ENCODE results near the gene PCDHB16.
"Not testable (repeated sequence)": the region's sequence is repeated elsewhere in the genome, so short reads cannot be mapped to it uniquely, and the experiment has no call there.

The PCDHB16 gene

DNA sequence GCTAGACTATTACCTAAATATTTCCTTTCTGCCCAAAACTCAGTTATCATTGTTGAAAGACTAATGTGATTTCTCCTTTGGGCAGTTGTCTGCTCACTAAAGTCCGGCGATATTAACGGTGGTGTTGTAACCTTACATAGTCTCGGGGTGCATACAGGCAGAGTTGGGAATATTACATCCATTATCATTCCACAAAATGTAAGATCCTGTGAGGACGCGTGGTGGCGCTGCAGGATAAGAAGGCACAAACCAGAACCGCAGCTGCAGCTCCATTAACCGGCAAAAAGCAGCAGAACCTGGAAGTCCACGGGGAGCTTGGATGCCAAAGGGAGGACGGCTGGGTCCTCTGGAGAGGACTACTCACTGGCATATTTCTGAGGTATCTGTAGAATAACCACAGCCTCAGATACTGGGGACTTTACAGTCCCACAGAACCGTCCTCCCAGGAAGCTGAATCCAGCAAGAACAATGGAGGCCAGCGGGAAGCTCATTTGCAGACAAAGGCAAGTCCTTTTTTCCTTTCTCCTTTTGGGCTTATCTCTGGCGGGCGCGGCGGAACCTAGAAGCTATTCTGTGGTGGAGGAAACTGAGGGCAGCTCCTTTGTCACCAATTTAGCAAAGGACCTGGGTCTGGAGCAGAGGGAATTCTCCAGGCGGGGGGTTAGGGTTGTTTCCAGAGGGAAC lies 31.6 kb downstream of the PCDHB16 start, which contains the start of gene PCDHB13:
TSS of gene PCDHB13 (plus strand) at position 264 of the 684 bp plus-strand sequence. CDS start at position 469, 205 bp downstream.
- H2BK120ac ChIP-seq (ENCODE audit: insufficient read depth, low read length, poor library complexity); H2AFZ ChIP-seq (ENCODE audit: insufficient read depth, low read length, poor library complexity); H3K4me1 ChIP-seq (ENCODE audit: control insufficient read depth in 1 of 2, insufficient read depth in 2 of 2, low read length in 2 of 2); H3K18ac ChIP-seq (ENCODE audit: low read length); DNase-seq; H2BK5ac ChIP-seq (ENCODE audit: low read depth, low read length, poor library complexity); H3K79me1 ChIP-seq (ENCODE audit: low read length); H3K9ac ChIP-seq (ENCODE audit: low read length); H2AK5ac ChIP-seq (ENCODE audit: low read length); H4K8ac ChIP-seq (ENCODE audit: low read depth, low read length); H3K14ac ChIP-seq (ENCODE audit: low read length); H4K12ac ChIP-seq (ENCODE audit: low read depth, low read length); H3K9me3 ChIP-seq (ENCODE audit: insufficient read depth, low read depth, low read length); H3K36me3 ChIP-seq (ENCODE audit: control insufficient read depth in 1 of 2, insufficient read depth in 2 of 2, low read length in 2 of 2); H3K4me3 ChIP-seq (ENCODE audit: low read depth, low read length); H4K91ac ChIP-seq (ENCODE audit: low read depth, low read length); H3K27ac ChIP-seq (ENCODE audit: low read depth, low read length); H3K23ac ChIP-seq (ENCODE audit: low read length); H2BK12ac ChIP-seq (ENCODE audit: low read length); H3K79me2 ChIP-seq (ENCODE audit: control insufficient read depth, insufficient read depth, low read length, poor library complexity); H3K4ac ChIP-seq (ENCODE audit: low read depth, low read length); H3K27me3 ChIP-seq (ENCODE audit: insufficient read depth, low read length); H3K4me2 ChIP-seq (ENCODE audit: low read length): not testable (repeated sequence)
- WGBS (ENCODE audit: extremely low coverage, insufficient coverage, insufficient read length): no CpG with 5 or more reads among the region's 18 CpGs

DNA sequence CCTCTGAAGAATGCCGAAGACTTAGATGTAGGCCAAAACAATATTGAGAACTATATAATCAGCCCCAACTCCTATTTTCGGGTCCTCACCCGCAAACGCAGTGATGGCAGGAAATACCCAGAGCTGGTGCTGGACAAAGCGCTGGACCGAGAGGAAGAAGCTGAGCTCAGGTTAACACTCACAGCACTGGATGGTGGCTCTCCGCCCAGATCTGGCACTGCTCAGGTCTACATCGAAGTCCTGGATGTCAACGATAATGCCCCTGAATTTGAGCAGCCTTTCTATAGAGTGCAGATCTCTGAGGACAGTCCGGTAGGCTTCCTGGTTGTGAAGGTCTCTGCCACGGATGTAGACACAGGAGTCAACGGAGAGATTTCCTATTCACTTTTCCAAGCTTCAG lies 32.4 kb downstream of the PCDHB16 start:
- no CpG with 5 or more reads among the region's 12 CpGs for WGBS (ENCODE audit: extremely low coverage, insufficient coverage, insufficient read length)
- H3K14ac ChIP-seq (ENCODE audit: low read length); H3K9me3 ChIP-seq (ENCODE audit: insufficient read depth, low read depth, low read length); H2BK5ac ChIP-seq (ENCODE audit: low read depth, low read length, poor library complexity); H3K9ac ChIP-seq (ENCODE audit: low read length); H3K4me1 ChIP-seq (ENCODE audit: control insufficient read depth in 1 of 2, insufficient read depth in 2 of 2, low read length in 2 of 2); H2AK5ac ChIP-seq (ENCODE audit: low read length); H3K4me2 ChIP-seq (ENCODE audit: low read length); H4K12ac ChIP-seq (ENCODE audit: low read depth, low read length); H4K91ac ChIP-seq (ENCODE audit: low read depth, low read length); H3K27ac ChIP-seq (ENCODE audit: low read depth, low read length); H3K79me2 ChIP-seq (ENCODE audit: control insufficient read depth, insufficient read depth, low read length, poor library complexity); H3K4ac ChIP-seq (ENCODE audit: low read depth, low read length); H2BK120ac ChIP-seq (ENCODE audit: insufficient read depth, low read length, poor library complexity); H3K36me3 ChIP-seq (ENCODE audit: control insufficient read depth in 1 of 2, insufficient read depth in 2 of 2, low read length in 2 of 2); H3K23ac ChIP-seq (ENCODE audit: low read length); H3K79me1 ChIP-seq (ENCODE audit: low read length); H2AFZ ChIP-seq (ENCODE audit: insufficient read depth, low read length, poor library complexity); H3K18ac ChIP-seq (ENCODE audit: low read length); H4K8ac ChIP-seq (ENCODE audit: low read depth, low read length); H3K4me3 ChIP-seq (ENCODE audit: low read depth, low read length); H2BK12ac ChIP-seq (ENCODE audit: low read length); H3K27me3 ChIP-seq (ENCODE audit: insufficient read depth, low read length); DNase-seq: not testable (repeated sequence)

DNA sequence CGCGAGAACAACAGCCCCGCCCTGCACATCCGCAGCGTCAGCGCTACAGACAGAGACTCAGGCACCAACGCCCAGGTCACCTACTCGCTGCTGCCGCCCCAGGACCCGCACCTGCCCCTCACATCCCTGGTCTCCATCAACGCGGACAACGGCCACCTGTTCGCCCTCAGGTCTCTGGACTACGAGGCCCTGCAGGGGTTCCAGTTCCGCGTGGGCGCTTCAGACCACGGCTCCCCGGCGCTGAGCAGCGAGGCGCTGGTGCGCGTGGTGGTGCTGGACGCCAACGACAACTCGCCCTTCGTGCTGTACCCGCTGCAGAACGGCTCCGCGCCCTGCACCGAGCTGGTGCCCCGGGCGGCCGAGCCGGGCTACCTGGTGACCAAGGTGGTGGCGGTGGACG lies 33.3 kb downstream of the PCDHB16 start:
- H2BK5ac ChIP-seq (ENCODE audit: low read depth, low read length, poor library complexity); H2AFZ ChIP-seq (ENCODE audit: insufficient read depth, low read length, poor library complexity); H3K14ac ChIP-seq (ENCODE audit: low read length); H2BK120ac ChIP-seq (ENCODE audit: insufficient read depth, low read length, poor library complexity); H2AK5ac ChIP-seq (ENCODE audit: low read length); H4K91ac ChIP-seq (ENCODE audit: low read depth, low read length); H2BK12ac ChIP-seq (ENCODE audit: low read length); H3K79me2 ChIP-seq (ENCODE audit: control insufficient read depth, insufficient read depth, low read length, poor library complexity); H3K36me3 ChIP-seq (ENCODE audit: control insufficient read depth in 1 of 2, insufficient read depth in 2 of 2, low read length in 2 of 2); DNase-seq; H3K9ac ChIP-seq (ENCODE audit: low read length); H3K18ac ChIP-seq (ENCODE audit: low read length); H3K4me3 ChIP-seq (ENCODE audit: low read depth, low read length); H3K4ac ChIP-seq (ENCODE audit: low read depth, low read length); H3K27me3 ChIP-seq (ENCODE audit: insufficient read depth, low read length); H3K9me3 ChIP-seq (ENCODE audit: insufficient read depth, low read depth, low read length); H4K8ac ChIP-seq (ENCODE audit: low read depth, low read length); H3K79me1 ChIP-seq (ENCODE audit: low read length); H3K27ac ChIP-seq (ENCODE audit: low read depth, low read length); H3K23ac ChIP-seq (ENCODE audit: low read length); H3K4me2 ChIP-seq (ENCODE audit: low read length); H4K12ac ChIP-seq (ENCODE audit: low read depth, low read length); H3K4me1 ChIP-seq (ENCODE audit: control insufficient read depth in 1 of 2, insufficient read depth in 2 of 2, low read length in 2 of 2): not testable (repeated sequence)
- no CpG with 5 or more reads among the region's 40 CpGs for WGBS (ENCODE audit: extremely low coverage, insufficient coverage, insufficient read length)

DNA sequence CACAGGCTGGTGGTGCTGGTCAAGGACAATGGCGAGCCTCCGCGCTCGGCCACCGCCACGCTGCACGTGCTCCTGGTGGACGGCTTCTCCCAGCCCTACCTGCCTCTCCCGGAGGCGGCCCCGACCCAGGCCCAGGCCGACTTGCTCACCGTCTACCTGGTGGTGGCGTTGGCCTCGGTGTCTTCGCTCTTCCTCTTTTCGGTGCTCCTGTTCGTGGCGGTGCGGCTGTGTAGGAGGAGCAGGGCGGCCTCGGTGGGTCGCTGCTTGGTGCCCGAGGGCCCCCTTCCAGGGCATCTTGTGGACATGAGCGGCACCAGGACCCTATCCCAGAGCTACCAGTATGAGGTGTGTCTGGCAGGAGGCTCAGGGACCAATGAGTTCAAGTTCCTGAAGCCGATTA lies 33.8 kb downstream of the PCDHB16 start:
- H3K23ac ChIP-seq (ENCODE audit: low read length); H2BK5ac ChIP-seq (ENCODE audit: low read depth, low read length, poor library complexity); H3K9me3 ChIP-seq (ENCODE audit: insufficient read depth, low read depth, low read length); H3K4me2 ChIP-seq (ENCODE audit: low read length); H2AK5ac ChIP-seq (ENCODE audit: low read length); DNase-seq; H2BK120ac ChIP-seq (ENCODE audit: insufficient read depth, low read length, poor library complexity); H3K4ac ChIP-seq (ENCODE audit: low read depth, low read length); H4K8ac ChIP-seq (ENCODE audit: low read depth, low read length); H4K12ac ChIP-seq (ENCODE audit: low read depth, low read length); H3K36me3 ChIP-seq (ENCODE audit: control insufficient read depth in 1 of 2, insufficient read depth in 2 of 2, low read length in 2 of 2); H4K91ac ChIP-seq (ENCODE audit: low read depth, low read length); H2AFZ ChIP-seq (ENCODE audit: insufficient read depth, low read length, poor library complexity); H2BK12ac ChIP-seq (ENCODE audit: low read length); H3K79me2 ChIP-seq (ENCODE audit: control insufficient read depth, insufficient read depth, low read length, poor library complexity); H3K27ac ChIP-seq (ENCODE audit: low read depth, low read length); H3K4me3 ChIP-seq (ENCODE audit: low read depth, low read length); H3K27me3 ChIP-seq (ENCODE audit: insufficient read depth, low read length); H3K18ac ChIP-seq (ENCODE audit: low read length); H3K9ac ChIP-seq (ENCODE audit: low read length); H3K14ac ChIP-seq (ENCODE audit: low read length); H3K4me1 ChIP-seq (ENCODE audit: control insufficient read depth in 1 of 2, insufficient read depth in 2 of 2, low read length in 2 of 2); H3K79me1 ChIP-seq (ENCODE audit: low read length): not testable (repeated sequence)
- no CpG with 5 or more reads among the region's 26 CpGs for WGBS (ENCODE audit: extremely low coverage, insufficient coverage, insufficient read length)

All from trophoblast cell (in vitro differentiated cells and primary cell).